GM19467 (cell line): ENCODE data around the gene OCLN.
"Not testable (repeated sequence)": the region's sequence is repeated elsewhere in the genome, so short reads cannot be mapped to it uniquely, and the experiment has no call there.

Experiments used
- ATAC-seq: cut with Tn5 transposase; IDR thresholded peaks from one replicate; pipeline ENCODE4 v1.9.1; 2021; ENCODE audit warnings: mild to moderate bottlenecking, moderate library complexity; ENCODE audit not compliant: unreplicated experiment

OCLN gene

GRCh38 chr5:69492391-69492922 lies at the start of gene OCLN:
OCLN (plus strand) TSS chr5:69492790; CDS start chr5:69504245, 11,455 bp downstream.
- ATAC-seq: peak; percentile 36

GRCh38 chr5:69444127-69444754 lies 48.3 kb upstream of the OCLN start:
- no peak for ATAC-seq

GRCh38 chr5:69449511-69449910 lies 43.1 kb upstream of the OCLN start:
- ATAC-seq: no peak

GRCh38 chr5:69450116-69450515 lies 42.5 kb upstream of the OCLN start:
- ATAC-seq: no peak

GRCh38 chr5:69450527-69450926 lies 42.1 kb upstream of the OCLN start:
- not testable (repeated sequence) for ATAC-seq

GRCh38 chr5:69451941-69452647 lies 40.5 kb upstream of the OCLN start:
- no peak for ATAC-seq

GRCh38 chr5:69453487-69453886 lies 39.1 kb upstream of the OCLN start:
- ATAC-seq: not testable (repeated sequence)

- no peak for ATAC-seq
Observed at GRCh38 chr5:69454460-69455249, 37.9 kb upstream of the OCLN start.

GRCh38 chr5:69455428-69455988 lies 37.1 kb upstream of the OCLN start:
- ATAC-seq: not testable (repeated sequence)

GRCh38 chr5:69462170-69462569 lies 30.4 kb upstream of the OCLN start:
- ATAC-seq: no peak

GRCh38 chr5:69466375-69466774 lies 26.2 kb upstream of the OCLN start:
- not testable (repeated sequence) for ATAC-seq

GRCh38 chr5:69467442-69468225 lies 25.0 kb upstream of the OCLN start:
- peak; percentile 86 for ATAC-seq

- no peak for ATAC-seq
Observed at GRCh38 chr5:69468631-69469030, 24.0 kb upstream of the OCLN start.

- ATAC-seq: not testable (repeated sequence)
Observed at GRCh38 chr5:69471516-69471915, 21.1 kb upstream of the OCLN start.

- ATAC-seq: not testable (repeated sequence)
Observed at GRCh38 chr5:69472535-69473143, 20.0 kb upstream of the OCLN start.

- ATAC-seq: no peak
Observed at GRCh38 chr5:69477170-69477569, 15.4 kb upstream of the OCLN start.

- ATAC-seq: not testable (repeated sequence)
Observed at GRCh38 chr5:69478296-69478695, 14.3 kb upstream of the OCLN start.

- no peak for ATAC-seq
Observed at GRCh38 chr5:69484891-69485290, 7.7 kb upstream of the OCLN start.

GRCh38 chr5:69485471-69485870 lies 7.1 kb upstream of the OCLN start:
- ATAC-seq: no peak

- no peak for ATAC-seq
Observed at GRCh38 chr5:69489246-69489645, 3.3 kb upstream of the OCLN start.
